GM23338 (cell line): ENCODE measurements around the gene APBA2. TPM values are rescaled to one million over a fixed set of nuclear protein-coding genes. Genes with fewer than 3 reads are reported as not detected.

ENCODE experiments used
- ATAC-seq: fragments of 200-7000 bp; cut with Tn5 transposase; 3 replicates; pipeline ENCODE4 v1.9.1; 2020
- DNase-seq: peaks from one replicate; pipeline ENCODE4 v3.0.0-alpha.2; 2015; ENCODE audit warnings: low spot score
- H2AFZ ChIP-seq: fragments of 200-600 bp; sonication (generic); 2 replicates; pipeline ENCODE4 v1.8.0; 2016; ENCODE audit warnings: antibody characterized with exemption, mild to moderate bottlenecking, moderate library complexity
- H3F3A ChIP-seq: fragments of 200-600 bp; sonication (generic); replicated peaks from 2 replicates; pipeline ENCODE4 v1.8.0; 2017; ENCODE audit warnings: antibody characterized with exemption, mixed run types, low read depth
- H3K27ac ChIP-seq: fragments of 200-600 bp; sonication (generic); 2 replicates; pipeline ENCODE4 v1.6.1; 2016; ENCODE audit warnings: low read depth
- H3K27me3 ChIP-seq: fragments of 200-600 bp; sonication (generic); 2 replicates; pipeline ENCODE4 v1.8.0; 2016; ENCODE audit warnings: mild to moderate bottlenecking, mixed run types, moderate library complexity; ENCODE audit not compliant: insufficient read depth
- H3K36me3 ChIP-seq: fragments of 200-600 bp; sonication (generic); 2 replicates; pipeline ENCODE4 v1.8.0; 2016; ENCODE audit warnings: mild to moderate bottlenecking; ENCODE audit not compliant: insufficient read depth
- H3K4me1 ChIP-seq: fragments of 200-600 bp; sonication (generic); 2 replicates; pipeline ENCODE4 v1.8.0; 2016; ENCODE audit warnings: mild to moderate bottlenecking, moderate library complexity; ENCODE audit not compliant: insufficient read depth
- H3K4me2 ChIP-seq: fragments of 200-600 bp; sonication (generic); 2 replicates; pipeline ENCODE4 v1.7.1; 2017; ENCODE audit warnings: mixed run types
- H3K4me3 ChIP-seq: fragments of 200-600 bp; sonication (generic); 2 replicates; pipeline ENCODE4 v1.6.1; 2016; ENCODE audit warnings: mixed run types
- H3K79me2 ChIP-seq: fragments of 200-600 bp; sonication (generic); replicated peaks from 2 replicates; pipeline ENCODE4 v1.8.0; 2017; ENCODE audit warnings: mild to moderate bottlenecking; ENCODE audit not compliant: insufficient read depth
- H3K9me2 ChIP-seq: fragments of 200-600 bp; sonication (generic); 2 replicates; pipeline ENCODE4 v1.8.0; 2017; ENCODE audit not compliant: insufficient read depth
- H4K20me1 ChIP-seq: fragments of 200-600 bp; sonication (generic); replicated peaks from 2 replicates; pipeline ENCODE4 v1.8.0; 2017; ENCODE audit warnings: mild to moderate bottlenecking; ENCODE audit not compliant: insufficient read depth
- H3K27ac Mint-ChIP-seq: 2 replicates; pipeline ENCODE4 v1.8.0; 2020; ENCODE audit warnings: inconsistent platforms, mild to moderate bottlenecking, moderate library complexity, mixed read lengths
- H3K27me3 Mint-ChIP-seq: 3 replicates; pipeline ENCODE4 v1.8.0; 2022; ENCODE audit warnings: low read depth, mild to moderate bottlenecking, moderate library complexity, mixed read lengths, inconsistent platforms; ENCODE audit not compliant: insufficient read depth, poor library complexity
- H3K36me3 Mint-ChIP-seq: 3 replicates; pipeline ENCODE4 v1.8.0; 2021; ENCODE audit warnings: low read depth, mild to moderate bottlenecking, inconsistent platforms, moderate library complexity, mixed read lengths
- H3K4me1 Mint-ChIP-seq: 3 replicates; pipeline ENCODE4 v1.8.0; 2020; ENCODE audit warnings: mild to moderate bottlenecking, inconsistent platforms, mixed read lengths
- H3K4me3 Mint-ChIP-seq: 3 replicates; pipeline ENCODE4 v1.8.0; 2021; ENCODE audit warnings: moderate library complexity, mild to moderate bottlenecking, inconsistent platforms, mixed read lengths
- H3K9me3 Mint-ChIP-seq: 3 replicates; pipeline ENCODE4 v1.8.0; 2020; ENCODE audit warnings: moderate library complexity, mild to moderate bottlenecking, inconsistent platforms, mixed read lengths
- CREB1 ChIP-seq: fragments of 250-450 bp; sonication (Bioruptor Pico); IDR thresholded peaks from 2 replicates; pipeline ENCODE4 v1.5.0; 2020; ENCODE audit warnings: low read depth, mild to moderate bottlenecking, moderate library complexity
- ETS1 ChIP-seq: IDR thresholded peaks from 2 replicates; pipeline ENCODE4 v1.6.1; 2016; ENCODE audit warnings: antibody characterized with exemption
- EZH2 ChIP-seq: fragments of 200-600 bp; sonication (generic); IDR thresholded peaks from one replicate; pipeline ENCODE4 v1.8.0; 2017; ENCODE audit warnings: antibody characterized with exemption, mild to moderate bottlenecking, low read depth; ENCODE audit not compliant: unreplicated experiment
- EZH2phosphoT487 ChIP-seq: fragments of 200-600 bp; sonication (generic); IDR thresholded peaks from one replicate; pipeline ENCODE4 v1.8.1; 2018; ENCODE audit warnings: antibody characterized with exemption; ENCODE audit not compliant: unreplicated experiment
- JUNB ChIP-seq: IDR thresholded peaks from one replicate; pipeline ENCODE4 v1.6.1; 2016; ENCODE audit warnings: antibody characterized with exemption; ENCODE audit not compliant: unreplicated experiment
- POLR2AphosphoS5 ChIP-seq: IDR thresholded peaks from 2 replicates; pipeline ENCODE4 v1.6.1; 2016; ENCODE audit warnings: antibody characterized with exemption, low read depth
- STAT1 ChIP-seq: IDR thresholded peaks from one replicate; pipeline ENCODE4 v1.6.1; 2016; ENCODE audit warnings: antibody characterized with exemption; ENCODE audit not compliant: unreplicated experiment
- ZNF114 ChIP-seq: fragments of 250-450 bp; sonication (Bioruptor Pico); IDR thresholded peaks from 2 replicates; pipeline ENCODE4 v1.5.0; 2020; ENCODE audit warnings: mild to moderate bottlenecking, moderate library complexity
- ZNF462 ChIP-seq: fragments of 250-450 bp; sonication (Bioruptor Pico); IDR thresholded peaks from 2 replicates; pipeline ENCODE4 v1.5.0; 2020; ENCODE audit warnings: mild to moderate bottlenecking, moderate library complexity
- polyA plus RNA-seq: library from polyadenylated mRNA; unstranded; fragments of >200 nt; fragmentation: Nextera tagmentation; extraction: Ambion mirVana; gene quantifications from 2 replicates; pipeline ENCODE4 v1.2.1, GENCODE V29; 2016
- total RNA-seq: library from RNA; depleted of rRNA; stranded (reverse); fragments of >200 nt; shearing (Covaris generic); gene quantifications from 2 replicates; pipeline ENCODE4 v1.2.3, GENCODE V29; 2014

APBA2 gene
- total and polyA plus RNA-seq, 2 experiments from 2014 or later: 5.9 to 24.7 TPM

- peak overlapping the region; percentile 63 for H3K4me3 ChIP-seq
These were observed 911 bp downstream of the APBA2 start for GRCh38 chr15:28886431-28887338.

GRCh38 chr15:28887339-28888174, 1.8 kb downstream of the APBA2 start:
- no peaks in the 10 kb centered on the region for H3K36me3 ChIP-seq
- no peaks in the 10 kb centered on the region for H3F3A ChIP-seq
- Mint-ChIP-seq H3K27me3 (peaks cover 29% of the 10 kb centered on the region), H3K9me3 (no peaks in the 10 kb centered on the region; the same call in 2 of the 3 replicates), H3K4me3 (peak overlapping the region; percentile 71), H3K27ac (no peak overlapping the region), H3K36me3 (no peaks in the 10 kb centered on the region; the same call in 2 of the 3 replicates), H3K4me1 (peaks cover 16% of the 10 kb centered on the region)
- no peak overlapping the region; the same call in 1 of the 2 replicates for H3K4me2 ChIP-seq
- H3K4me3 ChIP-seq: 0 out of 2 replicates have a peak overlapping the region, but pooled peaks have one; percentile 63
- no peak overlapping the region for H2AFZ ChIP-seq
- no peaks in the 10 kb centered on the region for H3K9me2 ChIP-seq
- DNase-seq (no peak), ATAC-seq (no peak)
- peaks cover 5% of the 10 kb centered on the region; the same call in 1 of the 2 replicates for H3K4me1 ChIP-seq
- no peak overlapping the region for H3K27ac ChIP-seq
- no peaks in the 10 kb centered on the region for H4K20me1 ChIP-seq
- no peaks in the 10 kb centered on the region for H3K79me2 ChIP-seq
- H3K27me3 ChIP-seq: peaks cover 37% of the 10 kb centered on the region
- TF ChIP-seq CREB1 (CRISPR knock-in tag) (no peak), POLR2AphosphoS5 (no peak), ZNF114 (CRISPR knock-in tag) (no peak), STAT1 (no peak), ZNF462 (CRISPR knock-in tag) (no peak)

More at GRCh38 chr15:28886431-28887338, 911 bp downstream of the APBA2 start:
- H4K20me1 ChIP-seq: no peaks in the 10 kb centered on the region
- no peaks in the 10 kb centered on the region for H3F3A ChIP-seq
- no peak overlapping the region for H3K27ac ChIP-seq
- H3K4me3 Mint-ChIP-seq: peak overlapping the region; percentile 71
- H3K9me2 ChIP-seq: no peaks in the 10 kb centered on the region
- ATAC-seq (peak; percentile 13), DNase-seq (peak; percentile 43)
- H3K27me3 ChIP-seq: peaks cover 37% of the 10 kb centered on the region
- H3K4me1 Mint-ChIP-seq: peaks cover 16% of the 10 kb centered on the region
- no peak overlapping the region for H3K27ac Mint-ChIP-seq
- peak overlapping the region; percentile 88 for H3K4me2 ChIP-seq
- H3K4me1 ChIP-seq: peaks cover 5% of the 10 kb centered on the region; the same call in 1 of the 2 replicates
- H3K36me3 ChIP-seq: no peaks in the 10 kb centered on the region
- TF ChIP-seq ZNF114 (CRISPR knock-in tag) (no peak), EZH2 (peak; percentile 41), STAT1 (no peak), JUNB (no peak), EZH2phosphoT487 (no peak), ETS1 (no peak), POLR2AphosphoS5 (no peak)
- no peaks in the 10 kb centered on the region; the same call in 2 of the 3 replicates for H3K36me3 Mint-ChIP-seq
- peak overlapping the region; percentile 95 for H2AFZ ChIP-seq
- no peaks in the 10 kb centered on the region; the same call in 2 of the 3 replicates for H3K9me3 Mint-ChIP-seq
- no peaks in the 10 kb centered on the region for H3K79me2 ChIP-seq
- peaks cover 29% of the 10 kb centered on the region for H3K27me3 Mint-ChIP-seq
